HAP-1 (cell line): ENCODE measurements around the gene MICAL3.
"Not testable (repeated sequence)": the region's sequence is repeated elsewhere in the genome, so short reads cannot be mapped to it uniquely, and the experiment has no call there.

Experiments
- DNase-seq, 2 experiments: peaks; one replicate each; pipeline ENCODE4 v3.0.0-alpha.2; 2016 to 2020; ENCODE audit warnings: low spot score in 2 of 2
- H3K27me3 ChIP-seq: fragments of 250-450 bp; sonication (Bioruptor Pico); 2 replicates; pipeline ENCODE4 v1.5.1; 2020; ENCODE audit warnings: low read depth, mild to moderate bottlenecking, moderate library complexity
- H3K36me3 ChIP-seq: fragments of 250-450 bp; sonication (Bioruptor Pico); replicated peaks from 2 replicates; pipeline ENCODE4 v1.5.1; 2020; ENCODE audit warnings: mild to moderate bottlenecking
- H3K4me1 ChIP-seq: fragments of 250-450 bp; sonication (Bioruptor Pico); 2 replicates; pipeline ENCODE4 v1.5.1; 2020; ENCODE audit warnings: mild to moderate bottlenecking
- H3K4me3 ChIP-seq: fragments of 250-450 bp; sonication (Bioruptor Pico); 2 replicates; pipeline ENCODE4 v1.5.1; 2020; ENCODE audit warnings: mild to moderate bottlenecking, moderate library complexity
- H3K9me3 ChIP-seq: fragments of 250-450 bp; sonication (Bioruptor Pico); 2 replicates; pipeline ENCODE4 v1.5.1; 2020; ENCODE audit warnings: mild to moderate bottlenecking, moderate library complexity
- in situ Hi-C: fragments of 300-500 bp; cut with MboI; formaldehyde crosslinking; loops from 3 replicates; pipeline ENCODE4 v1.14.3; 2020; ENCODE audit warnings: low sequenced_read_pairs, inconsistent platforms, mixed read lengths

Gene MICAL3

GRCh38 chr22:17991992-17992391 lies 32.4 kb downstream of the MICAL3 start:
- H3K4me1 ChIP-seq, in situ Hi-C loops, H3K36me3 ChIP-seq, H3K4me3 ChIP-seq, H3K27me3 ChIP-seq, H3K9me3 ChIP-seq, DNase-seq: not testable (repeated sequence)

DNA sequence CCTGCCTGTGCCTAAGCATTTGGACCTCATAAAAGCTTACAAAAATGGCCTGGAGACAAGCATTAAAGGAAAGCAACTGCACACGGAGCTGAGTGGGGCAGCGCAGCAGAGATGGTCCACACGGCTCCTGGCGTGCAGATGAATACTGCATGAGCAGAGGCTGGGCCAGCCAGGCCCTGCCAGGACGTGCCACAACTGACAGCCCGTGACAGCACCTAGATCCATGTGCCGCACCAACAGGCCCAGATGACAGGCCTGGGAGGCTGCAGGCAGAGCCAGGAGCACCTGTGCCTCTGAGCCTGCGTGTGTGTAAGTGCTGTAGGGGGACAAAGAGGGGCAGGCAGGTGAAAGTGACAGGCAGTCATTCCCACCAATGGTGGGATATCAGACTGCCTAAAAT lies 33.4 kb downstream of the MICAL3 start:
- Histone ChIP-seq H3K27me3 (no peaks in the 10 kb centered on the region), H3K4me1 (no peaks in the 10 kb centered on the region), H3K36me3 (no peaks in the 10 kb centered on the region), H3K4me3 (no peak overlapping the region), H3K9me3 (no peaks in the 10 kb centered on the region)
- in situ Hi-C loops, result no loop called here
- no peak for DNase-seq

GRCh38 chr22:17990147-17990546 lies 34.2 kb downstream of the MICAL3 start:
- Histone ChIP-seq H3K4me3 (no peak overlapping the region), H3K4me1 (no peaks in the 10 kb centered on the region), H3K9me3 (no peaks in the 10 kb centered on the region), H3K36me3 (no peaks in the 10 kb centered on the region), H3K27me3 (no peaks in the 10 kb centered on the region)
- no peak for DNase-seq
- in situ Hi-C loops, result no loop called here

GRCh38 chr22:17988800-17989513 lies 35.4 kb downstream of the MICAL3 start:
- Histone ChIP-seq H3K36me3 (no peaks in the 10 kb centered on the region), H3K4me3 (no peak overlapping the region), H3K4me1 (no peaks in the 10 kb centered on the region), H3K9me3 (no peaks in the 10 kb centered on the region), H3K27me3 (no peaks in the 10 kb centered on the region)
- in situ Hi-C loops, result no loop called here
- DNase-seq, result no peak

DNA sequence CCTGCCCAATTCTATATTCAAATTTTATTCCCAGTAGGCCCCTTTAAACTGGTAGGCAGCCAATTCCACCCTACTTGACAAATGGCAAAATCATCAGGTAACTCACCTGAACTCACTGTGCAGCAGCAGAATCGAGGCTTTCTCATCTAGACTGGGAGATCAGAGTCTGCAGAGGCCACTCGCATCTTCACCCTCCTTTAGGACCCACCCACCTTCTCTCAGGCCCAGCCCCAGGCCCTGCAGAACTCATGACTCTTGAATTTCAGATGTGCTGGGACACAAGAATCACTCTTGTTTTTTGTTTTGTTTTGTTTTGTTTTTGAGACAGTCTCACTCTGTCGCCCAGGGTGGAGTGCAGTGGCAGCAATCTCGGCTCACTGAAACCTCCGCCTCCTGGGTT lies 38.8 kb downstream of the MICAL3 start:
- no peaks in the 10 kb centered on the region for H3K36me3 ChIP-seq
- H3K4me3 ChIP-seq, result no peak overlapping the region
- H3K9me3 ChIP-seq, result no peaks in the 10 kb centered on the region
- H3K4me1 ChIP-seq, result no peaks in the 10 kb centered on the region
- H3K27me3 ChIP-seq, result no peaks in the 10 kb centered on the region
- in situ Hi-C loops, result no loop called here
- DNase-seq, result no peak

DNA sequence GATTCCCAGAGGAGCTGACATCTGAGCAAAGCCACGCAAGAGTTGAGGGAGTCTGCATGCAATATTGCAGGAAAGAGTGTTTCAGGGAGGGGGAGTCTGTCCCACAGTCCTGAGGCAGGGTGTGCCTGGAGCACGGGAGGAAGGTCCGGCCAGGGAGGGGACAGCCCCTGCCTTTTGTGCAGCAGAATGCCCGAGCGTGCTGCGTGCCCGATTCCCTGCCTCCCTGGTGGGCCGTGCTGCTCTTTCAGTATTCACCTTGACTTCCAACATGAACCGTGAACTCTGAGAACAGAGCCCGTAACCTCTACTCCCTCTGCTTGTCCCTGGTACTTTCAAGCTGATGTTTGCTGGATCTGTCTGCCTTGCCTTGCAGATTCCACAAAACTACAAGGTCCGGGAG lies 39.3 kb downstream of the MICAL3 start:
- H3K36me3 ChIP-seq, H3K9me3 ChIP-seq, H3K27me3 ChIP-seq, H3K4me3 ChIP-seq, DNase-seq, H3K4me1 ChIP-seq, in situ Hi-C loops: not testable (repeated sequence)

- H3K4me3 ChIP-seq, result no peak overlapping the region
- no peak for DNase-seq
- H3K36me3 ChIP-seq, result no peaks in the 10 kb centered on the region
- in situ Hi-C loops, result no loop called here
- H3K4me1 ChIP-seq, result no peaks in the 10 kb centered on the region
- no peaks in the 10 kb centered on the region for H3K9me3 ChIP-seq
- no peaks in the 10 kb centered on the region for H3K27me3 ChIP-seq
Measured at GRCh38 chr22:17984114-17984513, 40.2 kb downstream of the MICAL3 start.

- Histone ChIP-seq H3K4me3 (no peak overlapping the region), H3K4me1 (no peaks in the 10 kb centered on the region), H3K27me3 (no peaks in the 10 kb centered on the region), H3K9me3 (no peaks in the 10 kb centered on the region), H3K36me3 (no peaks in the 10 kb centered on the region)
- in situ Hi-C loops, result no loop called here
- no peak for DNase-seq
Measured at GRCh38 chr22:17982572-17983141, 41.7 kb downstream of the MICAL3 start.

DNA sequence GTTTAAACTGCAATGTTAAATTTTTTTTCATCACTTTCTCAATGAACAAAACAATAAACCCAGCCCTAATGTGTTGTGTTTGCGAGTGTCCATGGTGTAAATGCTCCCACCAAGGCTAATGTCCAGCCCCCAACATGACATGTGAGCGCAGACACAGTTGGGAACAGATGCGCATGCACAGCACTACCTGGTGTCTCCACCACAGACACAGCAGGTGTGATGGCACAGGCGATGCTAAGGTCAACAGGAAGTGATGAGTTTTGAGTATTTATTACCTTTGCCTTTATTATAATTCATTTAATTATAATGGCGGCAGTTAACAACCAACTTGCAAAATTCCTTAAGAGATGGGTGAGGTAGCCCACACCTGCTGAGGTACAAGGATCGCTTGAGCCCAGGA lies 42.9 kb downstream of the MICAL3 start:
- Histone ChIP-seq H3K4me1 (no peaks in the 10 kb centered on the region), H3K27me3 (no peaks in the 10 kb centered on the region), H3K4me3 (no peak overlapping the region), H3K9me3 (no peaks in the 10 kb centered on the region), H3K36me3 (no peaks in the 10 kb centered on the region)
- no peak for DNase-seq
- in situ Hi-C loops, result no loop called here

- H3K27me3 ChIP-seq, result no peaks in the 10 kb centered on the region
- in situ Hi-C loops, result no loop called here
- no peaks in the 10 kb centered on the region for H3K4me1 ChIP-seq
- no peaks in the 10 kb centered on the region for H3K36me3 ChIP-seq
- DNase-seq, result no peak
- H3K4me3 ChIP-seq, result no peak overlapping the region
- H3K9me3 ChIP-seq, result no peaks in the 10 kb centered on the region
Measured at GRCh38 chr22:17980638-17981051, 43.7 kb downstream of the MICAL3 start.

- no peak overlapping the region for H3K4me3 ChIP-seq
- in situ Hi-C loops, result no loop called here
- H3K36me3 ChIP-seq, result no peaks in the 10 kb centered on the region
- no peak for DNase-seq
- H3K9me3 ChIP-seq, result no peaks in the 10 kb centered on the region
- no peaks in the 10 kb centered on the region for H3K4me1 ChIP-seq
- no peaks in the 10 kb centered on the region for H3K27me3 ChIP-seq
Measured at GRCh38 chr22:17980015-17980590, 44.3 kb downstream of the MICAL3 start.

GRCh38 chr22:17978027-17978426 lies 46.3 kb downstream of the MICAL3 start:
- in situ Hi-C loops, result no loop called here
- no peaks in the 10 kb centered on the region for H3K4me1 ChIP-seq
- H3K9me3 ChIP-seq, result no peaks in the 10 kb centered on the region
- no peak for DNase-seq
- H3K36me3 ChIP-seq, result no peaks in the 10 kb centered on the region; the same call in 1 of the 2 replicates
- no peaks in the 10 kb centered on the region for H3K27me3 ChIP-seq
- no peak overlapping the region for H3K4me3 ChIP-seq

GRCh38 chr22:17977371-17977770 lies 47.0 kb downstream of the MICAL3 start:
- in situ Hi-C loops, result no loop called here
- no peak for DNase-seq
- H3K27me3 ChIP-seq, result no peaks in the 10 kb centered on the region
- peaks cover 4% of the 10 kb centered on the region for H3K4me1 ChIP-seq
- H3K9me3 ChIP-seq, result no peaks in the 10 kb centered on the region
- no peak overlapping the region for H3K4me3 ChIP-seq
- no peaks in the 10 kb centered on the region; the same call in 1 of the 2 replicates for H3K36me3 ChIP-seq

- Histone ChIP-seq H3K36me3 (no peaks in the 10 kb centered on the region; the same call in 1 of the 2 replicates), H3K4me1 (peaks cover 9% of the 10 kb centered on the region), H3K4me3 (no peak overlapping the region), H3K9me3 (no peaks in the 10 kb centered on the region), H3K27me3 (no peaks in the 10 kb centered on the region)
- no peak for DNase-seq
- in situ Hi-C loops, result no loop called here
Measured at GRCh38 chr22:17976121-17976520, 48.2 kb downstream of the MICAL3 start.
